Activated CD8-positive, alpha-beta T cell treated with anti-CD3 and anti-CD28 coated beads for 36 hours (primary cell): ENCODE results near the gene RBM18. TPM values are rescaled to one million over a fixed set of nuclear protein-coding genes. Genes with fewer than 3 reads are reported as not detected.

ENCODE experiments used
- ATAC-seq: fragments of 200-7000 bp; cut with Tn5 transposase; one replicate; pipeline ENCODE4 v1.10.0; 2021; ENCODE audit warnings: mild to moderate bottlenecking, moderate library complexity
- CTCF ChIA-PET: fragments of 350-600 bp; sonication (Branson Sonifier 250); formaldehyde crosslinking; loops from one replicate; lab custom pipeline; 2021; ENCODE audit warnings: antibody characterized with exemption; lab: Charles Lee
- POLR2A ChIA-PET: fragments of 350-600 bp; sonication (Branson Sonifier 250); formaldehyde crosslinking; loops from one replicate; lab custom pipeline; 2021; ENCODE audit warnings: antibody characterized with exemption; lab: Charles Lee
- DNase-seq: peaks from one replicate; pipeline ENCODE4 v3.0.0-alpha.2; 2020
- H3K27ac Mint-ChIP-seq: one replicate; pipeline ENCODE4 v1.8.0; 2021; ENCODE audit warnings: mild to moderate bottlenecking, mixed read lengths
- H3K27me3 Mint-ChIP-seq: one replicate; pipeline ENCODE4 v1.8.0; 2021; ENCODE audit warnings: mixed read lengths
- H3K36me3 Mint-ChIP-seq: one replicate; pipeline ENCODE4 v1.8.0; 2021; ENCODE audit warnings: low read depth, mixed read lengths
- H3K4me1 Mint-ChIP-seq: one replicate; pipeline ENCODE4 v1.8.0; 2021; ENCODE audit warnings: low read depth, mixed read lengths
- H3K4me3 Mint-ChIP-seq: one replicate; pipeline ENCODE4 v1.8.0; 2021; ENCODE audit warnings: mild to moderate bottlenecking, moderate library complexity, mixed read lengths
- H3K9me3 Mint-ChIP-seq: one replicate; pipeline ENCODE4 v1.8.0; 2021; ENCODE audit warnings: mixed read lengths
- intact Hi-C: fragments of 100-400 bp; cut with micrococcal nuclease; formaldehyde crosslinking; loops from one replicate; pipeline ENCODE4 v1.10.0; 2022
- total RNA-seq, 2 experiments: library from RNA; stranded (reverse); gene quantifications; one replicate each; pipeline ENCODE4 v1.2.3, GENCODE V29; 2021
- TF ChIP-seq, protein P1 (sequence below): fragments of 200-600 bp; IDR thresholded peaks from one replicate; pipeline ENCODE4 v1.8.0; 2022; ENCODE audit warnings: antibody characterized with exemption, mild to moderate bottlenecking

The RBM18 gene
- total RNA-seq, 2 experiments from 2014 or later = 24.3 to 28.6 TPM

DNA sequence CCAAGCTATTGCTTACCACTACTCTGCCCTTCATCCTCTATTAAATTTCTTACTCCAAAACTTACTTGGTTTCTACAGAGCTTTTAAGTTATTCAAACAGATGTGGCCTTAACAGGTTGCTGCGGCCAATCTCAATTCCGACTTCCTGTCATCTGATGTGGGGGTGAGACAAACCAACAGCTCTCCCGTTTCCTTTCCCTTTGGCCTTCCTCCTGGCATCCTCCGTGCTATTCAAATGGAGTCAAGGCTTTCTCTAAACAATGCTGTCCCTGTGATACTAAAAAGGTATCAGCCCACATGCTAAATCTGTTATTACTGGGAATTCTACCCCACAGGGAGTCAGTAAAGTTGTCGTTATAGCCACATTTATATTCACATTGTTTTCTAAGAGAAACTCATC, 11.8 kb downstream of the RBM18 start:
- ATAC-seq (no peak), DNase-seq (no peak)
- H3K27me3 Mint-ChIP-seq = no peaks in the 10 kb centered on the region
- intact Hi-C loops = no loop called here
- ChIA-PET CTCF (interaction anchor here (1.5 kb wide), 1 partner anchor 154 kb away, joined by 3 read pairs; no protein-coding TSS in a partner anchor), POLR2A (no interaction called here)
- peaks cover 11% of the 10 kb centered on the region for H3K4me1 Mint-ChIP-seq
- no peak overlapping the region for H3K4me3 Mint-ChIP-seq
- H3K36me3 Mint-ChIP-seq = peaks cover 37% of the 10 kb centered on the region
- TF ChIP-seq, protein P1, sequence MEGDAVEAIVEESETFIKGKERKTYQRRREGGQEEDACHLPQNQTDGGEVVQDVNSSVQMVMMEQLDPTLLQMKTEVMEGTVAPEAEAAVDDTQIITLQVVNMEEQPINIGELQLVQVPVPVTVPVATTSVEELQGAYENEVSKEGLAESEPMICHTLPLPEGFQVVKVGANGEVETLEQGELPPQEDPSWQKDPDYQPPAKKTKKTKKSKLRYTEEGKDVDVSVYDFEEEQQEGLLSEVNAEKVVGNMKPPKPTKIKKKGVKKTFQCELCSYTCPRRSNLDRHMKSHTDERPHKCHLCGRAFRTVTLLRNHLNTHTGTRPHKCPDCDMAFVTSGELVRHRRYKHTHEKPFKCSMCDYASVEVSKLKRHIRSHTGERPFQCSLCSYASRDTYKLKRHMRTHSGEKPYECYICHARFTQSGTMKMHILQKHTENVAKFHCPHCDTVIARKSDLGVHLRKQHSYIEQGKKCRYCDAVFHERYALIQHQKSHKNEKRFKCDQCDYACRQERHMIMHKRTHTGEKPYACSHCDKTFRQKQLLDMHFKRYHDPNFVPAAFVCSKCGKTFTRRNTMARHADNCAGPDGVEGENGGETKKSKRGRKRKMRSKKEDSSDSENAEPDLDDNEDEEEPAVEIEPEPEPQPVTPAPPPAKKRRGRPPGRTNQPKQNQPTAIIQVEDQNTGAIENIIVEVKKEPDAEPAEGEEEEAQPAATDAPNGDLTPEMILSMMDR = no peak
- H3K9me3 Mint-ChIP-seq = no peaks in the 10 kb centered on the region
- no peak overlapping the region for H3K27ac Mint-ChIP-seq

DNA sequence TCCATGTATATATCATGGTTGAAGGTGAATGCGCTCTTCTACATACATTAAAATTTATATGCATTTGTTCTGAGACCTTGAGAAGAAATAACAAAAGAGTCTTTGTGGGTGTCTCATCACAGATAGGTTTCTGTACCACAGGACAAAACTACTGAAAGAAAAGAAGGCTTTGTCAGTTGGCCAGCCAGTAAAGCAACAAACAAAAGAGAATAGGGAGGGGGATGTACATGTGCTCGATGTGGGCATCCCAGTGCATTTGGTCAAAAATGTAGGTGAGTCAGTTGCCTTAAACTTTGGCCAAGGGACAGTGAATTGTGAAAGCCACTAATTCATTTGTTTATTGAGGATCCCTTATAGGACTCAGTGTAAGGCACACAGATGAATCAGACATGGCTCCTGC, 13.3 kb downstream of the RBM18 start:
- Mint-ChIP-seq H3K4me1 (peaks cover 11% of the 10 kb centered on the region), H3K27me3 (no peaks in the 10 kb centered on the region), H3K27ac (no peak overlapping the region), H3K36me3 (peaks cover 35% of the 10 kb centered on the region), H3K9me3 (no peaks in the 10 kb centered on the region), H3K4me3 (no peak overlapping the region)
- no peak for DNase-seq
- ChIA-PET CTCF (no interaction called here), POLR2A (interaction anchor here (0.7 kb wide), 1 partner anchor 14 kb away, joined by 3 read pairs; no protein-coding TSS in a partner anchor)
- TF ChIP-seq, protein P1 = no peak
- no peak for ATAC-seq
- intact Hi-C loops = no loop called here

DNA sequence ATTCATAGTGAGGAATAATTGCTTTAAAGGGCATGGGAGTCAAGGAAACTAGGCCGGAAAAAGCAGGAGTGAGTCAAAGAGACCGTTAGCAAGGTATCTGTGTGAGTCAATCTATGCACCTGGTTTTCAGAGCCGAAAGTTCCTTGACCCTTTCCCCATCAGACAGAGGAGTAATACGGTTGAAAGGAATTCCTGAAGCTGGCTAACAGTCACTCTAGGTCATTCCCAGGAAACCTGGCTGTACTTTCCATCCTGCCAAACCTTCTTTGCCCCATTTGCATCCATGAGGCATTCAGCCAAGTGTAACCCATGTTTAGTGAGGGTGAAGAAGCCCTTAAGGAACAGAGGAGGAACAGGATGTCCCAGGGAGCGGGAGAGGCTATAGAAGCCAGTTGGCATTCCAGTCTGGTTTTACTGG, 16.2 kb downstream of the RBM18 start:
- Mint-ChIP-seq H3K36me3 (peaks cover 46% of the 10 kb centered on the region), H3K27ac (no peak overlapping the region), H3K4me3 (no peak overlapping the region), H3K27me3 (no peaks in the 10 kb centered on the region), H3K4me1 (peaks cover 8% of the 10 kb centered on the region), H3K9me3 (no peaks in the 10 kb centered on the region)
- CTCF ChIA-PET = no interaction called here
- ATAC-seq = no peak
- TF ChIP-seq, protein P1 = no peak
- POLR2A ChIA-PET = interaction anchor here (0.6 kb wide), 1 partner anchor 1089 kb away, joined by 3 read pairs; no protein-coding TSS in a partner anchor
- intact Hi-C loops = no loop called here
- no peak for DNase-seq

DNA sequence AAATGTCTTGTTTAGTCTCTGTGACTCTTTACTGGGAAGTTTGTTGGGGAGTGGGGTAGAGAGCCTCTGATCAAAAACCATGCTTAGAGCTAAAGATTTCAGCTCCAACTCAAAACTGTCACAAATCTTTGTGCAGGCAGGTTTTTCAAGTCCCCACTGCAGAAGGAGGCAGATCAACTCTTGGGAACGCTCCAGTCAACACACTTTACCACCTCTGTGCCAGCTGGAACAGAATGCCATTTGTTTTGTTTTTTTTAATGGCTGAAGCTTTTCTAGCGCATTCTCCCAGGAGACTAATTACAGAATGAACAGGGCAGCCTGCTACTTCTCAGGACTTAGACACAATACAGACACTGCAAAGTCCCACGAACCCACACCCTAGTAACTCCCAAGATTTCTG, 18.0 kb downstream of the RBM18 start:
- CTCF ChIA-PET = no interaction called here
- POLR2A ChIA-PET = no interaction called here
- intact Hi-C loops = no loop called here
- H3K4me1 Mint-ChIP-seq = no peaks in the 10 kb centered on the region
- no peaks in the 10 kb centered on the region for H3K9me3 Mint-ChIP-seq
- H3K4me3 Mint-ChIP-seq = no peak overlapping the region
- DNase-seq (no peak), ATAC-seq (no peak)
- H3K36me3 Mint-ChIP-seq = peaks cover 38% of the 10 kb centered on the region
- TF ChIP-seq, protein P1 = no peak
- H3K27me3 Mint-ChIP-seq = no peaks in the 10 kb centered on the region
- H3K27ac Mint-ChIP-seq = no peak overlapping the region

DNA sequence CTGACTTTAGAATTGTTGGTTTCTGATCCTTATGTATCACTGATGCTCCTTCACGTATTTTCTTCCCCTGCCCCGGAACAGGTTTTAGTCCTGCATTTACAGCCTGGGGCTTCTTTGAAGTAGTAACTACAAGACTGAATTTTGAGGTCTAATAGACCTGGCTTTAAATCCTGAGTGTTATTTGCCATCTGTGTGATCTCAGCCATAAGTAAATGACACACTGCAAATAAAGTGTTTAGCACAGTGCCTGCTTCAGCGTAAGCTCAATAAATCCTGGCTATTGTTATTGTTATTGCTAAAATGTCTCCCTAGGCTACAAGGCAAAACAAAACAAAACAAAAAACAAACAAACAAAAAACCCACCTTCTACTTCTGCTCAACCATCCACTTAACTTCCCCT, 20.3 kb downstream of the RBM18 start:
- TF ChIP-seq, protein P1 = no peak
- H3K27me3 Mint-ChIP-seq = no peaks in the 10 kb centered on the region
- no peak overlapping the region for H3K27ac Mint-ChIP-seq
- no peak for ATAC-seq
- no peaks in the 10 kb centered on the region for H3K9me3 Mint-ChIP-seq
- POLR2A ChIA-PET = interaction anchor here (1.2 to 1.7 kb wide), 2 partner anchors 16 to 19 kb away, joined by 3 to 9 read pairs; partner anchors contain the start of genes MRRF and RBM18
- DNase-seq = no peak
- intact Hi-C loops = no loop called here
- CTCF ChIA-PET = interaction anchor here (1.4 kb wide), 1 partner anchor 106 kb away, joined by 4 read pairs; no protein-coding TSS in a partner anchor
- H3K36me3 Mint-ChIP-seq = peaks cover 34% of the 10 kb centered on the region
- no peaks in the 10 kb centered on the region for H3K4me1 Mint-ChIP-seq
- no peak overlapping the region for H3K4me3 Mint-ChIP-seq
